Right ventricle myocardium superior (tissue), 1 donor: ENCODE data around the gene PNMA8A. TPM values are rescaled to one million over a fixed set of nuclear protein-coding genes. Genes with fewer than 3 reads are reported as not detected.
"Not testable (repeated sequence)": the region's sequence is repeated elsewhere in the genome, so short reads cannot be mapped to it uniquely, and the experiment has no call there.

ENCODE experiments used
- ATAC-seq: fragments of 200-7000 bp; cut with Tn5 transposase; one replicate; pipeline ENCODE4 v1.9.1; 2020; ENCODE audit warnings: mild to moderate bottlenecking; ENCODE audit not compliant: poor library complexity
- DNase-seq: peaks from one replicate; pipeline ENCODE4 v3.0.0-alpha.2; 2020
- intact Hi-C: fragments of 100-400 bp; cut with DNase I; formaldehyde crosslinking; loops from one replicate; pipeline ENCODE4 v1.11.2; 2022
- long read RNA-seq: library from polyadenylated mRNA; unstranded; transcript quantifications from one replicate; pipeline ENCODE4 v2.0.0, GENCODE V29; 2021
- total RNA-seq: library from RNA; stranded (reverse); fragmentation: NEBNext Ultra II Directional; extraction: Animal tissue kit (Norgen Biotek cat#: 25700); gene quantifications from one replicate; pipeline ENCODE4 v1.2.1, GENCODE V29; 2021
- donor health status: DM: no; HTN: yes; CAD: no; lungs with severe emphysema.

PNMA8A gene
- total RNA-seq, result 7.3 TPM
- long read RNA-seq, partial matches to known transcripts, result 1 of 1 reads
- long read RNA-seq, other reads (novel, unspliced or antisense), result 0 of 1 reads

- ATAC-seq (peak; percentile 88), DNase-seq (peak; percentile 86)
- intact Hi-C loops, result no loop called here
Observed at GRCh38 chr19:46471116-46471733, at the start of gene PNMA8A. TSS of gene PNMA8A (minus strand) at chr19:46471563. CDS start at chr19:46471035, 528 bp downstream.

DNA sequence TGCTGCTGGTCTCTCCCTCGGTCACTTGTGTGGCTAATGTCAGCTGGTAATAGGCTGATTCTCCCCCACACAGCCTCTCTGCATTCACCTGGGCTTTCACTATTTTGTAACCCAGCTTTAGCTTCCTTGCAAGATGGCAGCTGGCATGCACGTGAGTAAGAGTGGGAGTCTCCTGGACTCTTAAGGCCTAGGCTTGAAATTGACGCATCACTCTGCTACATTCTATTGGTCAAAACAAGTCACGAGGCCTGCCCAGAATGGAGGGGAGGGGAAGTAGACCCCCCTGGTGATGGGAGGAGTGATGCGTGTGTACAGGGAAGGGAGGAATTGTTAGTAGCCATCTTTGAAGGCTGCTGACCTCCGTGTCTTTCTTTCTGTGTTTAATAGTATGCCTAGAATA lies 49.3 kb upstream of the PNMA8A start:
- ATAC-seq (no peak), DNase-seq (no peak)
- intact Hi-C loops, result no loop called here

DNA sequence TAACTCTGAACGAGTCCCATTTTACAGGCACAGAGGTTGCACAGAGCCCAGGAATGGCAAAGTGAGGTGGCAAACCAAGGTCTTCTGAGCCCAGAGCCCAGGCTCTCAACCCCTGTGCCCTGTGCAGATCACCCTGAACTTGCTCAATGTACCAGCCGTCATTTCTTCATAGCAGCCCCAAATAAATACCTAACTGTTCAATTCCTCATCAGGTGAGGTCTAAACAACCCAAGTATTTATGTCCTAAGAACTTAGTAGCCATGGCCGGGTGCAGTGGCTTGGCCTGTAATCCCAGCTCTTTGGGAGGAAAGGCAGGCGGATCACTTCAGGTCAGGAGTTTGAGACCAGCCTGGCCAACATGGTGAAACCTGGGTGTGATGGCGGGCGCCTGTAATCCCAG lies 46.1 kb upstream of the PNMA8A start:
- intact Hi-C loops, result loop anchor here (10.0 kb wide), 2 partner anchors 123 to 233 kb away; no protein-coding TSS in a partner anchor
- ATAC-seq (no peak), DNase-seq (no peak)

DNA sequence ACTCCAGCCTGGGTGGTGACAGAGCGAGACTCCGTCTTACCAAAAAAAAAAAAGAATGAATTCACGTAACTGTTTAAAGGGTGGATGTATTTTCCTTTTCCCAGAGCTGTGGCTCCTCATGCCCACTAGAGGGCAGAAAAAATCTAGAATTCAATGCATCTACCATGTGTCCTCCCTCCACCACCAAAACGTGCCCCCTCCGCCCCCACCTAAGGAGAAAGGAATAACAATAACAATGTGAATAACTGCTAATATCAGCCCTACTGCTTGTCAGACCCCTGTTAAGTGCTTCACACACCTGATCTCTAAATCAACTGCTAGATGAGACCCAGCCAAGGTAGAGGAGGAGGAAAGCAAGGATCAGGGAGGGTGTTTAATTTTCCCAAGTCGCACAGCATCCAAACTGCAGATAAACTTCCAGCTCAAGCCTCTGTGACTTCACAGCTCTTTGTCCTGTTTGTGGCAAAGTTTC lies 44.6 kb upstream of the PNMA8A start:
- ATAC-seq (peak; percentile 45), DNase-seq (no peak)
- intact Hi-C loops, result loop anchor here (10.0 kb wide), 2 partner anchors 121 to 231 kb away; no protein-coding TSS in a partner anchor

- DNase-seq, result no peak
- intact Hi-C loops, result loop anchor here (10.0 kb wide), 2 partner anchors 120 to 230 kb away; no protein-coding TSS in a partner anchor
- ATAC-seq, result no peak
Observed at GRCh38 chr19:46515290-46515609, 43.9 kb upstream of the PNMA8A start.

GRCh38 chr19:46514589-46515289 lies 43.4 kb upstream of the PNMA8A start:
- intact Hi-C loops, result loop anchor here (10.0 kb wide), 2 partner anchors 120 to 230 kb away; no protein-coding TSS in a partner anchor
- ATAC-seq, result no peak

DNA sequence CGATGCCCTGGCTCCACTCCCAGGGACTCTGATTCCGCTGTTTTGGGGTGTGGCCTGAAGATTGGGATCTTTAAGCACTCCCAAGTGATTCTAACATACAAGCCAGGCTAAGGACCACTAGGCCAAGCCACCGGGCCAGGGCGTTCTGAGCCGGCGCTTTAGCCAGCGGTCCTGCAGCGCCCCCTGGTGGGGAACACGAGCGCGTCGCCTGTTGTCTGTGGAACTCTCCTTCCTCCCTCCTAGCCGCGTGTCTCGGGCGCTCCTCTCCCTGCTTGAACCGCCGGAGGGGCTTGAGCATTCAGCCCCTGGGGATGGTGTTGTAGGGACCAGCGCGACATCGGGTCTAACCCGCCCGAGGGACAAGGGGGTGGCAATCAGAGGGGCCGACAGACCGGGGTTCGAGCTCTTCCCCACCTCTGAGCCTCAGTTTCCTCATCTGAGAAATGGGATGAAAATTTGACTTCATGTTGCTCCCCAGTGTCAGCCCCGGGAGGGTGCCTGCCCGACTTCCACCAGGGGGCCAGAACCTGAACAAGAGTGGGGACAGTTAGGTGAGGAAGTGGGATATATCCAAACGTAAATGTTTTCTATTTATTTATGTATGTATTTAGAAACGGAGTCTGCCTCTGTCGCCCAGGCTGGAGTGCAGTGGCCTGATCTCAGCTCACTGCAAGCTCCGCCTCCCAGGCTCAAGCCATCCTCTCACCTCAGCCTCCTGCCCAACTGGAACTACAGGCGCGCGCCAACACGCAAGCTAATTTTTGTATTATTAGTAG lies 42.3 kb upstream of the PNMA8A start:
- DNase-seq (peak; percentile 89), ATAC-seq (peak; percentile 95)
- intact Hi-C loops, result loop anchor here (10.0 kb wide), 2 partner anchors 119 to 229 kb away; no protein-coding TSS in a partner anchor

More at GRCh38 chr19:46514589-46515289, 43.4 kb upstream of the PNMA8A start:
- DNase-seq, result no peak

DNA sequence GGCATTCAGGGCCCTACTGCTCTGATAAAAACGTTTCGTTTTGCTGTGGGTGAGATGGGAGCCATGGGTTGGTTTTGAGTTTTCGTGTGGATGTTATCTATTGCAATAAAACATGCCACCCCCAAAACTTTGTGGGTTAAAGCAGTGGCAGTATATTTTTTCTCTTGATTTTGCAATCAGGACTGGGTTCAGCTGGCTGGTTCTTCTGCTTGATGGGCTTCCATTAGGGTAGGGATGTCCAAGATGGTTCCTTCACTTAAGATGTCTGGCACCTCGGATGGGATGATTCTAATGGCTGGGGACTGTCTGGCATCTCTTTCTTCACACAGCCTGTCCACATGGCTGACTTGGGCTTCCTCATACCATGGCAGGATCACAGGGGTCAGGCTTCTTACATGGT lies 39.9 kb upstream of the PNMA8A start:
- no peak for DNase-seq
- intact Hi-C loops, result loop anchor here (10.0 kb wide), 2 partner anchors 116 to 226 kb away; no protein-coding TSS in a partner anchor
- no peak for ATAC-seq

GRCh38 chr19:46508206-46508605 lies 36.8 kb upstream of the PNMA8A start:
- DNase-seq (no peak), ATAC-seq (no peak)
- intact Hi-C loops, result no loop called here

- ATAC-seq, result no peak
- intact Hi-C loops, result no loop called here
- no peak for DNase-seq
Observed at GRCh38 chr19:46503848-46504453, 32.6 kb upstream of the PNMA8A start.

DNA sequence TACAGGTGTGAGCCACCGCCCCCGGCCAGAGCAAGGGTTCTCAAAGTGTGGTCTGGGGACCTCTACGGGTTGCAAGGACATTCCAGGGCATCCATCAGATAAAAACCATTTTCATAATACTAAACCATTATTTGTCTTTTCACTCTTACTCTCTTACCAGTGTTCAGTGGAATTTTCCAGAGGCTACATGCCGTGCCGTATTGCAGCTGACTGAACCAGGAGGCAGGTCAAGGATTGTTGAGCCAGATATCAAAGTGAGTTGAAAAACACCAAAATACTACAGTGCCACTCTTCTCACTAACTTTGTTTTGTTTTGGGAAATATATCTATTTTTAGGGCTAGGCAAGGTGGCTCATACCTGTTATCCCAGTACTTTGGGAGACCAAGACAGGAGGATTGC lies 31.5 kb upstream of the PNMA8A start:
- DNase-seq (no peak), ATAC-seq (no peak)
- intact Hi-C loops, result no loop called here

- no peak for DNase-seq
- ATAC-seq, result no peak
- intact Hi-C loops, result loop anchor here (10.0 kb wide), 1 partner anchor 225 kb away; no protein-coding TSS in a partner anchor
Observed at GRCh38 chr19:46499692-46500091, 28.3 kb upstream of the PNMA8A start.

DNA sequence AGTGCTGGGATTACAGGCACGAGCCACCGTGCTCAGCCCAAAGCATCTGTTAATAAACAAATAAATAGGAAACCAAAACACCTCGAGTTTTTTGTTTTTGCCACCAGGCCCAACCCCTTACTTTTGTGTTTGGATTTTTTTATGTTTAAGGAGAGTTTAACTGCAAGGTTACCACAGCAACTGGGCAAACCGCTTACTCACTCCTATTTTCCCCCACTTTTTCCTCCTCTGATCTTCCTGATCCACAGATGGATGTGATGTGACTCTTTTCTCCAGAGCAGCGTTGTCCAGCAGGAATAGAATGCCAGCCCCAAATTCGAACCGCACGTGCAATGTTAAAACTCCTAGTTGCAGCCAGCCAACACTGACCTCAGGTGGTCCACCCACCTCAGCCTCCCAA lies 26.4 kb upstream of the PNMA8A start:
- intact Hi-C loops, result loop anchor here (10.0 kb wide), 1 partner anchor 223 kb away; no protein-coding TSS in a partner anchor
- ATAC-seq (no peak), DNase-seq (no peak)

- not testable (repeated sequence) for DNase-seq, ATAC-seq
- intact Hi-C loops, result loop anchor here (10.0 kb wide), 1 partner anchor 222 kb away; no protein-coding TSS in a partner anchor
Observed at GRCh38 chr19:46496886-46497285, 25.5 kb upstream of the PNMA8A start.

DNA sequence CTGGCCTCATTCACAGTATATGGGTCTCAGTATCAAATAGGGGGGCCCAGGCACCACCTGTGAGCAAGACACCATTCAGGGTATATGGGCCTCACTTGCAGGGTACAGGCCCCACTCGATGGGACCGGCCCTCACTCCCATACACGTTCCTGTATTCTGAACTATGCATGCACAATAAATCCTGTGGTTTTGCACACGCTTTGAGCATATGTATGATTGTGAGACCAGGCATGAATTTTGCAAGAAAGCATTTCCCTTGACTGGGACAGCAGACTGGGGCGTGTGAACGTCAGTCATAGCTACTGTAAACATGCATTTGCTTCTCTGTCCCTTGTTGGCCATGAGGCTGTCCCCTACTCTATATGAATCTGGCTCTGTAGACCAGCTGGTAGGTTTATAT lies 24.9 kb upstream of the PNMA8A start:
- no peak for ATAC-seq
- no peak for DNase-seq
- intact Hi-C loops, result loop anchor here (10.0 kb wide), 1 partner anchor 222 kb away; no protein-coding TSS in a partner anchor

DNA sequence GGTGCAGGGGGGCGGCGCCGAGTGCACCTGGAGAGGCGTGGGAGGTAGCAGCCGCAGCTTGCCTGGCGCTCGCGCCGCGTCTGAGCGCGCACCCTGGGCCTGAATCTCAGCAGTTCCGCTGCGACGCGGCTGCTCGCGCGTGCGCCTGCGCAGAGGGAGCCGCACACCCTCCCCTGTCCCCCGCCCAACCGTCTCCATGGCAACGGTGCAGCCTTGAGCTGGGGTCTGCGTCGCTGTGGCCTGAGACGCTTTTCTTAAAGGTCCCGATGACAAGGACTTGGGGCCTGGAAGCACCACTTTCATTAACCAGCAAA lies 24.4 kb upstream of the PNMA8A start, which contains the start of gene PNMA8B:
PNMA8B (minus strand) TSS at position 82 of the 314 bp plus-strand sequence. CDS start 402 bp downstream, outside the sequence.
- intact Hi-C loops, result loop anchor here (10.0 kb wide), 1 partner anchor 221 kb away; no protein-coding TSS in a partner anchor
- peak; percentile 66 for ATAC-seq
- peak; percentile 82 for DNase-seq

GRCh38 chr19:46494941-46495785 lies 23.8 kb upstream of the PNMA8A start:
- DNase-seq (no peak), ATAC-seq (no peak)
- intact Hi-C loops, result loop anchor here (10.0 kb wide), 1 partner anchor 220 kb away; no protein-coding TSS in a partner anchor
